ENCODE data around the gene ATP6V0E2. TPM values are rescaled to one million over a fixed set of nuclear protein-coding genes. Genes with fewer than 3 reads are reported as not detected.

The ATP6V0E2 gene
- total RNA-seq, 1 experiment from 2014 or later, result 25.5 TPM

GRCh38 chr7:149869867-149870266, 3.9 kb upstream of the ATP6V0E2 start:
- POLR2A ChIA-PET, result no interaction called here
- Histone ChIP-seq H3K9me2 (ENCODE audit: insufficient read depth) (no peaks in the 10 kb centered on the region), H3K27me3 (ENCODE audit: insufficient read depth, low read length) (no peaks in the 10 kb centered on the region), H4K20me1 (ENCODE audit: insufficient read depth) (no peaks in the 10 kb centered on the region), H3K9me3 (ENCODE audit: control insufficient read depth in 1 of 2, insufficient read depth in 1 of 2, low read depth in 1 of 2, low read length in 2 of 2) (no peaks in the 10 kb centered on the region), H3K27ac (ENCODE audit: low read depth, low read length) (no peak overlapping the region), H2AFZ (ENCODE audit: low read depth, low read length, poor library complexity, severe bottlenecking) (no peak overlapping the region), H3K4me3 (replicated peaks in 1 of 2; ENCODE audit: low read depth in 1 of 2, low read length in 2 of 2) (no peak overlapping the region), H3K4me1 (ENCODE audit: control insufficient read depth in 1 of 2, insufficient read depth in 2 of 2, low read length in 2 of 2) (peaks cover 8 to 25% of the 10 kb centered on the region in 2 experiments; a peak in 3 of 4 replicates), H3K4me2 (ENCODE audit: low read length) (no peak overlapping the region), H3K9ac (ENCODE audit: low read length) (no peak overlapping the region), H3K79me2 (ENCODE audit: insufficient read depth, low read length) (no peaks in the 10 kb centered on the region), H3K36me3 (ENCODE audit: control insufficient read depth in 1 of 2, insufficient read depth in 2 of 2, low read length in 2 of 2) (no peaks in the 10 kb centered on the region)
- TF ChIP-seq YY1 (IDR thresholded peaks at IDR 0.05; ENCODE audit: extremely low read depth, insufficient replicate concordance, low read depth, low read length) (no peak), ZBTB33 (IDR thresholded peaks at IDR 0.05; ENCODE audit: extremely low read depth, insufficient replicate concordance, low read length) (no peak), ELF1 (IDR thresholded peaks at IDR 0.05; ENCODE audit: borderline replicate concordance, low read depth) (no peak), POLR2AphosphoS5 (IDR thresholded peaks at IDR 0.05; ENCODE audit: low read depth, low read length) (no peak), ZFX (IDR thresholded peaks at IDR 0.05) (no peak), EZH2 (IDR thresholded peaks at IDR 0.05) (no peak), FOSL1 (IDR thresholded peaks at IDR 0.05; ENCODE audit: low read depth) (no peak), SRF (IDR thresholded peaks at IDR 0.05; ENCODE audit: low read depth) (no peak), CTCF (IDR thresholded peaks at IDR 0.05 in 2 of 3, conservative IDR thresholded peaks at IDR 0.05 in 1 of 3; ENCODE audit: borderline replicate concordance in 1 of 3, insufficient read depth in 1 of 3, low read depth in 2 of 3, low read length in 2 of 3) (no peak), ZNF274 (IDR thresholded peaks at IDR 0.05; ENCODE audit: low read depth, low read length) (no peak), EGR1 (IDR thresholded peaks at IDR 0.05; ENCODE audit: low read depth) (no peak), REST (IDR thresholded peaks at IDR 0.05; ENCODE audit: low read depth) (no peak), ATF3 (IDR thresholded peaks at IDR 0.05) (no peak), CEBPB (IDR thresholded peaks at IDR 0.05; ENCODE audit: low read depth) (no peak), SP1 (IDR thresholded peaks at IDR 0.05; ENCODE audit: low read depth) (no peak)
- CTCF ChIA-PET, result no interaction called here
- RAD21 ChIA-PET (ENCODE audit: low non-redundant PET in 1 of 2, low total read pairs in 2 of 2, uncharacterized antibody in 2 of 2, unreplicated experiment in 2 of 2), result no interaction called here
- intact Hi-C loops (cut with micrococcal nuclease), result no loop called here
- no peak for ATAC-seq
- no peak for DNase-seq (ENCODE audit: low read depth, low spot score)
- no TSS peak for BruUV-seq (replicated peaks)
